Ovary (tissue), 3 donors: Measurements from ENCODE around the gene PARS2.

Experiments
- EP300 ChIP-seq: sonication (generic); formaldehyde crosslinking; IDR thresholded peaks from one replicate; pipeline ENCODE4 v1.6.1; 2017; ENCODE audit warnings: antibody characterized with exemption
- POLR2A ChIP-seq: fragments of 450-650 bp; IDR thresholded peaks from one replicate; pipeline ENCODE4 v1.6.1; 2017; ENCODE audit warnings: antibody characterized with exemption, mild to moderate bottlenecking, moderate library complexity
- TF ChIP-seq, protein P1 (sequence below), 3 donors: fragments of 450-650 bp in 2 of 3; fragments of 200-600 bp in 1 of 3; IDR thresholded peaks; one replicate each; pipeline versions ENCODE4 v1.5.1 to v1.8.0; 2016 to 2022; ENCODE audit warnings: antibody characterized with exemption in 3 of 3, mild to moderate bottlenecking in 1 of 3
- donor health status: DM: no; HTN: no; CAD: no.

DNA sequence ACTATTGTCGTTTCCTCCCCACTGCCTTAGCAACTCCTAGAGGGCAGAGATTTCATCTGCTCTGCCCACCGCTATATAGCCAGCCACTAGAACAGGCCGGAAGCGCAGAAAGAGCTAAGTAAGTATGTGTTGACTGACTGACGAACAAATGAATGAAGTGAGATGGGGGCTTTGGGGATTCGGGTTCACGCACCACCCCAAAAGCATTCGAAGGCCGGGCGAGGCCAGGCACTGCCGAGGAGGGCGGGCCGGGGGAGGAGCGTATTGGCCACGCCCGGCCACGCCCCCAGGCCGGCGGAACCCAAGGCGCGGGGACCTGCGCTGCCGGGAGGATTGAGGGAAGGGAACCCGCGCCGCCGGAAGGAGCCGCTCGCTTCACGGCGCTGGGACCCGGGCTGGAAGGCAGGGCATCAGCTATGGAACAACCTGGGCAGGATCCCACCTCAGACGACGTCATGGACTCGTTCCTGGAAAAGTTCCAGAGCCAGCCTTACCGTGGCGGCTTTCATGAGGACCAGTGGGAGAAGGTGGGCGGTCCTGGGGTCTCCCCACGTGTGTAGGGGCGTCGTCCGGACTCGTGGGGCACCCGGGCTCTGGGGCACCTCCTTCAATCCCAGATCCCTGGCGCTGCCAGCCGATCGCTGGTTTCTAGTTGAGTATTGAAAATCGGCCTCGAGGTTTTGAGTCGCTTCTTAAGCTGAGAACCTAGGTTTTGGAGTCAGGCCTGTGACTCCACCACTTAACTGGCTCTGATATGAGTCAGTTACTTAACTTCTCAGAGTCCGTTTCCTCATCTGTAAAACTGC is 48.6 kb downstream of the PARS2 start, which contains the start of gene TTC4:
- no peak for TF ChIP-seq EP300
- TF ChIP-seq, protein P1, sequence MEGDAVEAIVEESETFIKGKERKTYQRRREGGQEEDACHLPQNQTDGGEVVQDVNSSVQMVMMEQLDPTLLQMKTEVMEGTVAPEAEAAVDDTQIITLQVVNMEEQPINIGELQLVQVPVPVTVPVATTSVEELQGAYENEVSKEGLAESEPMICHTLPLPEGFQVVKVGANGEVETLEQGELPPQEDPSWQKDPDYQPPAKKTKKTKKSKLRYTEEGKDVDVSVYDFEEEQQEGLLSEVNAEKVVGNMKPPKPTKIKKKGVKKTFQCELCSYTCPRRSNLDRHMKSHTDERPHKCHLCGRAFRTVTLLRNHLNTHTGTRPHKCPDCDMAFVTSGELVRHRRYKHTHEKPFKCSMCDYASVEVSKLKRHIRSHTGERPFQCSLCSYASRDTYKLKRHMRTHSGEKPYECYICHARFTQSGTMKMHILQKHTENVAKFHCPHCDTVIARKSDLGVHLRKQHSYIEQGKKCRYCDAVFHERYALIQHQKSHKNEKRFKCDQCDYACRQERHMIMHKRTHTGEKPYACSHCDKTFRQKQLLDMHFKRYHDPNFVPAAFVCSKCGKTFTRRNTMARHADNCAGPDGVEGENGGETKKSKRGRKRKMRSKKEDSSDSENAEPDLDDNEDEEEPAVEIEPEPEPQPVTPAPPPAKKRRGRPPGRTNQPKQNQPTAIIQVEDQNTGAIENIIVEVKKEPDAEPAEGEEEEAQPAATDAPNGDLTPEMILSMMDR (IDR thresholded peaks at IDR 0.05), result peak in 1 of 3 donors; percentile 16
- peak; percentile 60 for TF ChIP-seq POLR2A
